Measurements from ENCODE around the gene RSPH9. TPM values are rescaled to one million over a fixed set of nuclear protein-coding genes. Genes with fewer than 3 reads are reported as not detected.
A peak's percentile ranks its signal among the peaks of the same experiment; 100 is the strongest.

RSPH9 gene
- total RNA-seq, 1 experiment from 2014 or later: not detected

- TF ChIP-seq EZH2phosphoT487 (IDR thresholded peaks at IDR 0.05; ENCODE audit: borderline replicate concordance, low read length): no peak
- TF ChIP-seq CTCF (conservative IDR thresholded peaks at IDR 0.05; ENCODE audit: low read depth, low read length): no peak
- no peak for TF ChIP-seq EZH2 (IDR thresholded peaks at IDR 0.05; ENCODE audit: low read length, unreplicated experiment)
- no peak overlapping the region for H3K4me3 ChIP-seq (ENCODE audit: low read length)
- no peaks in the 10 kb centered on the region for H3K9me2 ChIP-seq (replicated peaks; ENCODE audit: low read length)
- no peaks in the 10 kb centered on the region; the same call in 1 of the 2 replicates for H3K36me3 ChIP-seq (ENCODE audit: low read depth, low read length)
- no peaks in the 10 kb centered on the region for H3K79me2 ChIP-seq (ENCODE audit: low read length)
- no peak overlapping the region for H3K9ac ChIP-seq (ENCODE audit: low read length)
- no peak overlapping the region for H3K27ac ChIP-seq (ENCODE audit: low read length)
- H4K20me1 ChIP-seq (ENCODE audit: low read length): no peaks in the 10 kb centered on the region
- BruUV-seq (replicated peaks): no TSS peak
- CTCF ChIA-PET: no interaction called here
- POLR2A ChIA-PET (ENCODE audit: unreplicated experiment): no interaction called here
- DNase-seq (no peak), ATAC-seq (peak; percentile 33; the same call in 1 of the 2 replicates)
- H2AFZ ChIP-seq (ENCODE audit: low read length): no peak overlapping the region
- H3K27me3 ChIP-seq (ENCODE audit: low read length): no peaks in the 10 kb centered on the region
- intact Hi-C loops (cut with micrococcal nuclease): no loop called here
- H3F3A ChIP-seq (ENCODE audit: low read length, unreplicated experiment): peaks cover under 1% of the 10 kb centered on the region
- no peak overlapping the region for H3K4me2 ChIP-seq (ENCODE audit: low read length)
- H3K9me3 ChIP-seq (ENCODE audit: low read length): no peaks in the 10 kb centered on the region
- H3K4me1 ChIP-seq (ENCODE audit: insufficient read depth, low read length): no peaks in the 10 kb centered on the region
Measured at GRCh38 chr6:43613721-43614395, 31.0 kb upstream of the RSPH9 start.

- Histone ChIP-seq H3K9me2 (replicated peaks; ENCODE audit: low read length) (no peaks in the 10 kb centered on the region), H3F3A (ENCODE audit: low read length, unreplicated experiment) (peaks cover 4% of the 10 kb centered on the region), H2AFZ (ENCODE audit: low read length) (no peak overlapping the region), H3K27me3 (ENCODE audit: low read length) (no peaks in the 10 kb centered on the region), H3K4me2 (ENCODE audit: low read length) (no peak overlapping the region), H3K9ac (ENCODE audit: low read length) (no peak overlapping the region), H3K79me2 (ENCODE audit: low read length) (no peaks in the 10 kb centered on the region), H3K27ac (ENCODE audit: low read length) (no peak overlapping the region), H3K36me3 (ENCODE audit: low read depth, low read length) (peaks cover 5% of the 10 kb centered on the region; the same call in 1 of the 2 replicates), H3K4me1 (ENCODE audit: insufficient read depth, low read length) (no peaks in the 10 kb centered on the region), H4K20me1 (ENCODE audit: low read length) (no peaks in the 10 kb centered on the region), H3K4me3 (ENCODE audit: low read length) (no peak overlapping the region), H3K9me3 (ENCODE audit: low read length) (no peaks in the 10 kb centered on the region)
- no TSS peak for BruUV-seq (replicated peaks)
- TF ChIP-seq EZH2 (IDR thresholded peaks at IDR 0.05; ENCODE audit: low read length, unreplicated experiment) (no peak), CTCF (conservative IDR thresholded peaks at IDR 0.05; ENCODE audit: low read depth, low read length) (no peak), EZH2phosphoT487 (IDR thresholded peaks at IDR 0.05; ENCODE audit: borderline replicate concordance, low read length) (no peak)
- CTCF ChIA-PET: no interaction called here
- DNase-seq: no peak
- ATAC-seq: no peak
- intact Hi-C loops (cut with micrococcal nuclease): no loop called here
- POLR2A ChIA-PET (ENCODE audit: unreplicated experiment): no interaction called here
Measured at GRCh38 chr6:43614396-43614730, 30.5 kb upstream of the RSPH9 start.

- H3K9me2 ChIP-seq (replicated peaks; ENCODE audit: low read length): no peaks in the 10 kb centered on the region
- H2AFZ ChIP-seq (ENCODE audit: low read length): no peak overlapping the region
- no peaks in the 10 kb centered on the region for H3K79me2 ChIP-seq (ENCODE audit: low read length)
- H3K9me3 ChIP-seq (ENCODE audit: low read length): no peaks in the 10 kb centered on the region
- intact Hi-C loops (cut with micrococcal nuclease): no loop called here
- ATAC-seq (no peak), DNase-seq (no peak)
- H3K4me1 ChIP-seq (ENCODE audit: insufficient read depth, low read length): no peaks in the 10 kb centered on the region
- H4K20me1 ChIP-seq (ENCODE audit: low read length): no peaks in the 10 kb centered on the region
- no peak overlapping the region for H3K4me2 ChIP-seq (ENCODE audit: low read length)
- peaks cover 4% of the 10 kb centered on the region for H3F3A ChIP-seq (ENCODE audit: low read length, unreplicated experiment)
- TF ChIP-seq EZH2 (IDR thresholded peaks at IDR 0.05; ENCODE audit: low read length, unreplicated experiment) (no peak), CTCF (conservative IDR thresholded peaks at IDR 0.05; ENCODE audit: low read depth, low read length) (no peak), EZH2phosphoT487 (IDR thresholded peaks at IDR 0.05; ENCODE audit: borderline replicate concordance, low read length) (no peak)
- H3K36me3 ChIP-seq (ENCODE audit: low read depth, low read length): peaks cover 16% of the 10 kb centered on the region
- ChIA-PET CTCF (no interaction called here), POLR2A (ENCODE audit: unreplicated experiment) (no interaction called here)
- BruUV-seq (replicated peaks): no TSS peak
- no peaks in the 10 kb centered on the region for H3K27me3 ChIP-seq (ENCODE audit: low read length)
- no peak overlapping the region for H3K27ac ChIP-seq (ENCODE audit: low read length)
- H3K9ac ChIP-seq (ENCODE audit: low read length): no peak overlapping the region
- H3K4me3 ChIP-seq (ENCODE audit: low read length): no peak overlapping the region
Measured at GRCh38 chr6:43616725-43617472, 27.9 kb upstream of the RSPH9 start.

Data from PC-3 (cell line).